Measurements from ENCODE around the gene TRIM45.

GRCh38 chr1:117087686-117088085, 33.9 kb downstream of the TRIM45 start:
- TF ChIP-seq SUZ12 (IDR thresholded peaks at IDR 0.05) (no peak), FOXK2 (IDR thresholded peaks at IDR 0.05) (no peak), SP1 (IDR thresholded peaks at IDR 0.05) (no peak), ARNT (IDR thresholded peaks at IDR 0.05) (no peak), FOXM1 (IDR thresholded peaks at IDR 0.05; ENCODE audit: borderline replicate concordance) (no peak), FOXA1 (IDR thresholded peaks at IDR 0.05) (no peak), BHLHE40 (IDR thresholded peaks at IDR 0.05; ENCODE audit: borderline replicate concordance) (no peak), HDGF (IDR thresholded peaks at IDR 0.05; ENCODE audit: borderline replicate concordance) (no peak)
- TF ChIP-seq, protein P1, sequence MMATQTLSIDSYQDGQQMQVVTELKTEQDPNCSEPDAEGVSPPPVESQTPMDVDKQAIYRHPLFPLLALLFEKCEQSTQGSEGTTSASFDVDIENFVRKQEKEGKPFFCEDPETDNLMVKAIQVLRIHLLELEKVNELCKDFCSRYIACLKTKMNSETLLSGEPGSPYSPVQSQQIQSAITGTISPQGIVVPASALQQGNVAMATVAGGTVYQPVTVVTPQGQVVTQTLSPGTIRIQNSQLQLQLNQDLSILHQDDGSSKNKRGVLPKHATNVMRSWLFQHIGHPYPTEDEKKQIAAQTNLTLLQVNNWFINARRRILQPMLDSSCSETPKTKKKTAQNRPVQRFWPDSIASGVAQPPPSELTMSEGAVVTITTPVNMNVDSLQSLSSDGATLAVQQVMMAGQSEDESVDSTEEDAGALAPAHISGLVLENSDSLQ (IDR thresholded peaks at IDR 0.05), result no peak

Data from HEK293T (cell line).